A549 (cell line): Measurements from ENCODE around the gene MRPS9.

ENCODE experiments used
- CTCF ChIP-seq: fragments of >200 bp; sonication (Bioruptor Twin); formaldehyde crosslinking; IDR thresholded peaks from 3 replicates; pipeline ENCODE4 v1.5.1; 2016
- KDM1A ChIP-seq: fragments of 200-600 bp; sonication (generic); IDR thresholded peaks from 2 replicates; pipeline ENCODE4 v1.6.1; 2016; ENCODE audit warnings: low read depth, mild to moderate bottlenecking
- MAFK ChIP-seq: fragments of 450-650 bp; IDR thresholded peaks from 2 replicates; pipeline ENCODE4 v1.6.1; 2014; ENCODE audit not compliant: partially characterized antibody
- MYC ChIP-seq: IDR thresholded peaks from 2 replicates; pipeline ENCODE4 v1.6.1; 2012; ENCODE audit warnings: mild to moderate bottlenecking, inconsistent platforms, low read length, improper control_type of control experiment, borderline replicate concordance
- POLR2A ChIP-seq: IDR thresholded peaks from 2 replicates; pipeline ENCODE4 v1.6.1; 2012; ENCODE audit warnings: mild to moderate bottlenecking, low read length
- RAD21 ChIP-seq, 2 experiments: fragments of >200 bp in 1 of 2; sonication (Bioruptor Twin) in 1 of 2; formaldehyde crosslinking in 1 of 2; IDR thresholded peaks in 1 of 2; conservative IDR thresholded peaks in 1 of 2; 2 replicates in 1 of 2; 3 replicates in 1 of 2; pipeline ENCODE4 v1.6.1; 2012 to 2018; ENCODE audit warnings: inconsistent platforms in 1 of 2
- REST ChIP-seq: fragments of 200-600 bp; sonication (generic); IDR thresholded peaks from 2 replicates; pipeline ENCODE4 v1.6.1; 2016; ENCODE audit warnings: antibody characterized with exemption, mild to moderate bottlenecking, moderate library complexity

- TF ChIP-seq POLR2A (no peak), KDM1A (no peak), MAFK (no peak), REST (no peak), RAD21 (conservative IDR thresholded peaks at IDR 0.05 in 1 of 2, IDR thresholded peaks at IDR 0.05 in 1 of 2) (no peak), MYC (no peak), CTCF (no peak)
These were observed 102.3 kb downstream of the MRPS9 start for GRCh38 chr2:105140240-105140568.
